GM12801 (cell line): ENCODE results near the gene VGLL4.

Source experiments
- TF ChIP-seq, protein P1 (sequence below): IDR thresholded peaks from one replicate; pipeline ENCODE4 v1.5.1; 2011; ENCODE audit warnings: control low read depth; ENCODE audit not compliant: insufficient read length; ENCODE audit errors: extremely low read depth

The VGLL4 gene

DNA sequence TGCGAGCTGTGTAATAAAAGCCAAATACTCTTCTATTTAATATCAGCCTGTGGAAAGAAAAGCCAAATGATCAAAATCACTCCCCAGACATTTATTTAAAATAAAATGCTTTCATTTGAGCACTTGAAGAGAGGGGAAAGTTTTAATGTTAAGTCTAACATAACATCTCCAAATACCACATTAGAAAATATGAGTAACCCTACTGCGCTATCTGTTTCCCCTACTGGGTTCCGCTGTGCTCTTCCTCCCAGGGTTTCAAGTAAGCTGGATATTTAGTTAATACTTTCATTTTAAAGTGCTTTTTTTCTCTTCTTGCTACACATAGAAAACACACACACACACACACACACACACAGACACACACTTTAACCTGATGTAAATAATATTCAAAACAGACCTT is 6.7 kb upstream of the VGLL4 start:
- TF ChIP-seq, protein P1, sequence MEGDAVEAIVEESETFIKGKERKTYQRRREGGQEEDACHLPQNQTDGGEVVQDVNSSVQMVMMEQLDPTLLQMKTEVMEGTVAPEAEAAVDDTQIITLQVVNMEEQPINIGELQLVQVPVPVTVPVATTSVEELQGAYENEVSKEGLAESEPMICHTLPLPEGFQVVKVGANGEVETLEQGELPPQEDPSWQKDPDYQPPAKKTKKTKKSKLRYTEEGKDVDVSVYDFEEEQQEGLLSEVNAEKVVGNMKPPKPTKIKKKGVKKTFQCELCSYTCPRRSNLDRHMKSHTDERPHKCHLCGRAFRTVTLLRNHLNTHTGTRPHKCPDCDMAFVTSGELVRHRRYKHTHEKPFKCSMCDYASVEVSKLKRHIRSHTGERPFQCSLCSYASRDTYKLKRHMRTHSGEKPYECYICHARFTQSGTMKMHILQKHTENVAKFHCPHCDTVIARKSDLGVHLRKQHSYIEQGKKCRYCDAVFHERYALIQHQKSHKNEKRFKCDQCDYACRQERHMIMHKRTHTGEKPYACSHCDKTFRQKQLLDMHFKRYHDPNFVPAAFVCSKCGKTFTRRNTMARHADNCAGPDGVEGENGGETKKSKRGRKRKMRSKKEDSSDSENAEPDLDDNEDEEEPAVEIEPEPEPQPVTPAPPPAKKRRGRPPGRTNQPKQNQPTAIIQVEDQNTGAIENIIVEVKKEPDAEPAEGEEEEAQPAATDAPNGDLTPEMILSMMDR: no peak

GRCh38 chr3:11648735-11649134 is 5.0 kb upstream of the VGLL4 start:
- TF ChIP-seq, protein P1: no peak

- TF ChIP-seq, protein P1: no peak
These were observed 513 bp downstream of the VGLL4 start for GRCh38 chr3:11643201-11643603.

- TF ChIP-seq, protein P1: no peak
These were observed 1.1 kb downstream of the VGLL4 start for GRCh38 chr3:11642431-11643191.

DNA sequence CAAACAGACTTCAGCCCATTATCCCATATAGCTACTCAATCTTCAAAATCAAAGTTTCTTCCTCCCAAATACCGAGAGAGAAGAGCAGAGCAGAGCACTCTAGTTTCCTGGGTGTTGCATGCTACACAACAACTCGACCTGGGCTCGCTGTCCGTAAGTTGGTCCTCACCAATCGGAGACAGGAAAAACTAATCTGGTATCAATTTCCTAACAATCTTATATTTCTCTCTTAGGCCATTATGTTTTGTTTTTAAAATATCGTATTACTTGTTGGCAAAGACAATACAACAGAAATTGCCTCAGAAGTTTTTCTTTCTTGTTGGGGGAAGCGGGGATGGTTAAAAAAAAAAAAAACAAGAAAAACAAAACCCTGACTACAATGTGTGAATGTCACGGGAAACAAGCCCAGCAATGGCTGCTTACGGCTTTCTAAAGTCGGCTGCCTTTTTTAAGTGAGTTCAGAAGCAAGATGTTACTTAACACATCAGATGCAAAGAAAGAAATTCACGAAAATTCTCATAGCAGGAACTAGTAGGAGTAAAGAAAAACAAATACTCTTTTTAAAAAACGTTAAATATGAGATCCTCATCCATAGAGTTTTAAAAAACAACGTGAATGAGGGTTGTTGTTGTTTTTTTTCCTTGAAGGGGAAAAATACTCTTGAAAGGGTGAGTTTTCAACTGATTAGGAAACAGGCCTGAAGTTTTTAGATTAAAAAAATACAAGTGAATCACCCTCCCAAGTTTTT is 1.9 kb downstream of the VGLL4 start:
- TF ChIP-seq, protein P1: no peak

DNA sequence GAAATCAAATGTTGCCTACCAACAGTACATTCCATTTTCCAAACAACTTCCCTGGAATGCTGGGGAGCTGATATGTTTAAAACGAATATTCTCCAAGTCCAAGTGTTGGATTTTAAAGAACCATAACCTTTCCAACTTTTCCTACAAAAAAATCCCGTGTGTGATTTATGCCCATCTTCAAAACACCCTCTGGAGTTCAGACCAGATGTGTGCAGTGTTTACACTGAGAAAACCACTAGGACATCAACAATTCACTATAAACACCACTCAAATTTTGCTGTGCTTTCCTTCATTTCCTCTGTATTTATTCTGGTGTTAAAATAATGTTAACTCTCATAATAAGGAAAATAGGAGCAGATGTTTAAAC is 2.4 kb downstream of the VGLL4 start:
- TF ChIP-seq, protein P1: no peak

- TF ChIP-seq, protein P1: no peak
These were observed 3.6 kb downstream of the VGLL4 start for GRCh38 chr3:11640009-11640673.
